Stimulated activated CD8-positive, alpha-beta memory T cell treated with anti-CD3 and anti-CD28 coated beads, Interleukin-2, amount 100 ng/mL, for 1 hour (primary cell): Measurements from ENCODE around the gene WWP2.
"Not testable (repeated sequence)": the region's sequence is repeated elsewhere in the genome, so short reads cannot be mapped to it uniquely, and the experiment has no call there.

Experiments
- DNase-seq, 2 donors: peaks; one replicate each; pipeline ENCODE4 v3.0.0-alpha.2; 2020; ENCODE audit warnings: low read depth in 2 of 2

The WWP2 gene

GRCh38 chr16:69942627-69943170 lies 180.6 kb downstream of the WWP2 start:
- DNase-seq, result no peak

DNA sequence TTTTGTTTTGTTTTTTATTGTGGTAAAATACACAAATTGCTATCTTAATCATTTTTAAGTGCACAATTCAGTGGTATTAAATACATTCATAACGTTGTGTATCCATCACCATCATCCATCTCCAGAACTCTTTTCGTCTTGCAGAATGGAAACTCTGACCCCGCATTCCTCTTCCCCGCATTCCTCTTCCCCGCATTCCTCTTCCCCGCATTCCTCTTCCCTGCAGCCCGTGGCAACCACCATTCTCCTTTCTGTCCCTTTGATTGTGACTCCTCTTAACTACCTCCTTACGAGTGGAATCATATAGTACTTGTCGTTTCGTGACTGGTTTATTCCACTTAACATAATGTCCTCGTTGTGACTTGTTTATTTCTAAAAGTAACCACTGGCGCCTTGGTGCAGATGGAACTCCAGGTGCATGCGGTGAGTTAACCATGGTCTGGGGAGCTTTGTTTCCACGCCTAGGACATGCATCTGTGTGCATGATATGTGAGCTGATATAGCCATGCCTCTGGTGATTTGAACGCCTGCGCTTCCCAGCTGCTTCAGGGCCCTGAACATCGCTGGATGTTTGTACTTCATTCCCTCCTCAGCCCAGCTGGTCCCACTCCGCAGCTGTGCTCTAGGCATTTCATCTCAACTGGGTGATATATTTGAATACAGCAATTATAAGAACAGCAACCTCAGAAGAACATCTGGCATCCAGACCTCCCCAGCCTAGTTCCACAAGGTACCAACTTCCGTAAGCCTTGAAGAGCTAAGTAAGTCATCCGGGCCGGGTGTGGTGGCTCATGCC lies 181.3 kb downstream of the WWP2 start:
- DNase-seq, result not testable (repeated sequence)

DNA sequence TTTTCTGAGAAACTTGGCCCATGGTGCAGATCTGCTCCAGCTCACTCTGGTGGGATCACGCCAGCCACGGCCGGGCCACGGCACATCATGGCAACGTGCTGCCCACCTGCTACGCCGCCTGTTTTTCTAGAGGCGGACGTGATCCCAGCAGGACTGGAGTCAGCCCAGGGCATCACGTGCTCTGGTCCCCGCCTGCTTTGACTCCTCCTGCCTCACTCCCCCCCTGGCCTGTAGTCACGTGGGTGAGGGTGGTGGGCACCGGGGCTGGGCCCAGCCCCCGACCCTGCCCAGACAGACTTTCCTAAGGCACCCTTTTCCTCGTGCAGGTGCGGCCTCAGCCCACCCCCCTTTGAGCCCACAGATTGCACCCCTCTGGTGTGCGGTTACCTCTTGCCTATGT lies 188.3 kb downstream of the WWP2 start:
- DNase-seq, result not testable (repeated sequence)

GRCh38 chr16:69951017-69951671 lies 189.0 kb downstream of the WWP2 start, which contains the start of gene CLEC18A:
Gene CLEC18A, plus strand, starts transcription at chr16:69951334. Its CDS starts 33 bp downstream, at chr16:69951367.
- DNase-seq, result not testable (repeated sequence)

- not testable (repeated sequence) for DNase-seq
These were observed 189.5 kb downstream of the WWP2 start for GRCh38 chr16:69951672-69952031.

GRCh38 chr16:69952116-69952515 lies 190.0 kb downstream of the WWP2 start:
- not testable (repeated sequence) for DNase-seq

GRCh38 chr16:69952572-69953355 lies 190.6 kb downstream of the WWP2 start:
- DNase-seq, result not testable (repeated sequence)

GRCh38 chr16:69954241-69954640 lies 192.1 kb downstream of the WWP2 start:
- DNase-seq, result not testable (repeated sequence)

DNA sequence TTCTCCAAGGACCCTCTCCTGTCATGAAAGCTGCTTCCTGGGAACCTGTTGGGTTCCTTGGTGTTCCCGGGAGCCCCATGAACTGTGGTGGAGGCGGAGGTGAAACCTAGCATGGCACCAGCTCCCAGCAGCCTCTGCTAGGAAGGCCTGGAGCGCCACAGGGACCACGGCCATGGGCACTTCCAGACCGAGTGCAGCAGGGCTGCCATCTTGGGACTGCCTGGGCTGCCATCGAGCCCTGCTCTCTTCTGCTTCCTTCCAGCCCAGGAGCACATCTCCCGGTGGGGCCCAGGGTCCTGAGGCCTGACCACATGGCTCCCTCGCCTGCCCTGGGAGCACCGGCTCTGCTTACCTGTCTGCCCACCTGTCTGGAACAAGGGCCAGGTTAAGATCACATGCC lies 201.2 kb downstream of the WWP2 start:
- not testable (repeated sequence) for DNase-seq

GRCh38 chr16:69964960-69965660 lies 203.0 kb downstream of the WWP2 start:
- not testable (repeated sequence) for DNase-seq

- DNase-seq, result not testable (repeated sequence)
These were observed 203.5 kb downstream of the WWP2 start for GRCh38 chr16:69965661-69966054.

- DNase-seq, result not testable (repeated sequence)
These were observed 205.6 kb downstream of the WWP2 start for GRCh38 chr16:69967688-69968087.

DNA sequence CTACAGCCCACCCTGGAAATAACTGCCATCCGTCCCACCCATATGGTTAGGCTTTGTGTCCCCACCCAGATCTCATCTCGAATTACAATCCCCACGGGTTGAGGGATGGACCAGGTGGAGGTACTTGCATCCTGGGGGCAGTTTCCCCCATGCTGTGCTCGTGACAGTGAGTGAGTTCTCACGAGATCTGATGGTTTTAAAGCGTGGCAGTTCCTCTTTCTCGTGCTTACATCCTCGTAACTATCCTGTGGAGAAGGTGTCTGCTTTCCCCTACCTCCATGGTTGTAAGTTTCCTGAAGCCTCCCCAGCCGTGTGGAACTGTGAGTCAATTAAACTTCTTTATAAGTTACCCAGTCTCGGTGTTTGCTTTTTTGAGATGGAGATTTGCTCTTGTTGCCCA lies 206.0 kb downstream of the WWP2 start:
- not testable (repeated sequence) for DNase-seq

DNA sequence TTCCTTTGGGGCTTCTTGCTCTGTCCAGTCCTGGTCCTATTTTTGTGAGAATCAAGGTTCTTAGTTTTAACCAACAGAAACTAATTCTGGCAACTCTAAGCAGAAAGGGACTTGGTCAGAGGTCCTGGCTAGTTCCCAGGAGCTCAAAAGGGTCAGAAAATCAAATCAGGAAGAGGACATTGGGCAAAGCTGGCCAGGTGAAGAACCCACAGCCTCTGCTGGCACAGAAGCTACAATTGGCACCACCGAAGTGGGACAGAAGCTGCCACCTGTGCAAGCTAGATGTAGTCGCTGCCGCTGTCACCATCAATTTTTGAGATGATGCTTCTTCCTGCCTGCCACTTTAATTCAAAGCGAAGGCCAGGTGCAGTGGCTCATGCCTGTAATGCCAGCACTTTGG lies 207.5 kb downstream of the WWP2 start:
- not testable (repeated sequence) for DNase-seq

- not testable (repeated sequence) for DNase-seq
These were observed 210.0 kb downstream of the WWP2 start for GRCh38 chr16:69972120-69972519.

GRCh38 chr16:69972935-69973334 lies 210.8 kb downstream of the WWP2 start:
- not testable (repeated sequence) for DNase-seq

DNA sequence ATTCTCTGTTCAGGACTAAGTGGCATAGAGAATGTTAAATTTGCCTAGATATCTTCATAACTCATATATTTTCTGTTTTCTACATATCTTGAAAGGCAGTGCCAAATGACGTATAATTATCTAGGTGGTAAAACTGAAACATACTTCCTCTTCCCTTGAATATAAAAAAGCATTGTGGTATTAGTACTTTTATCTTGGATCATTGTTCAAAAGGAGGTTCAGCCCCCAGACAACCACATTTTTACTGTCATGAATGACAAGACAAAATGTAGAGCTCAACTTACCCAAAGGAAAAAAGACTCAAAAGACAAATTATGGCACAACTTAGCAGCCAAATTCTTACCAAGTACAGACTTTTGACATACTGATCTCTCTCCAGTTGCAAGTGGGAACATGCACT lies 223.1 kb downstream of the WWP2 start:
- DNase-seq, result not testable (repeated sequence)
